Measurements from ENCODE around the gene RPS3. TPM values are rescaled to one million over a fixed set of nuclear protein-coding genes. Genes with fewer than 3 reads are reported as not detected.

The RPS3 gene
- total and polyA plus RNA-seq, 2 of the 13 experiments (the other 11 are each of a cell fraction or from before 2014, with no cell fraction given): 2,143 to 3,616 TPM

GRCh38 chr11:75429902-75430713 lies 30.8 kb downstream of the RPS3 start:
- H3K79me2 ChIP-seq (ENCODE audit: insufficient read depth, low read length): no peaks in the 10 kb centered on the region
- no TSS peak for BruUV-seq (replicated peaks)
- no peak overlapping the region for H3K9ac ChIP-seq (ENCODE audit: insufficient read depth, low read depth, low read length)
- ChIA-PET CTCF (ENCODE audit: low intra/inter-chr PET ratio, low total read pairs) (no interaction called here), POLR2A (interaction anchor here (1.4 kb wide), 1 partner anchor 8 kb away, joined by 4 read pairs; no protein-coding TSS in a partner anchor)
- DNase-seq (ENCODE audit: low spot score): no peak
- H3K4me1 ChIP-seq (ENCODE audit: insufficient read depth, low read length): peaks cover 37% of the 10 kb centered on the region
- in situ Hi-C loops (cut with HindIII; ENCODE audit: extremely low pct_ligation_motif_present, low pct_unique_long_range_greater_than_20kb) (no loop called here), intact Hi-C loops (cut with micrococcal nuclease; ENCODE audit: unreplicated experiment) (no loop called here)
- peaks cover 3 to 25% of the 10 kb centered on the region in 2 experiments; a peak in 4 of 5 replicates for H3K27me3 ChIP-seq (ENCODE audit: control insufficient read depth in 1 of 2, insufficient read depth in 2 of 2, low read length in 2 of 2)
- ATAC-seq: no peak
- no peak for FAIRE-seq
- H2AFZ ChIP-seq (ENCODE audit: low read length): no peak overlapping the region
- TF ChIP-seq ZFY (CRISPR knock-in tag; IDR thresholded peaks at IDR 0.05) (peak; percentile 26; the same call in 1 of the 2 replicates), BCLAF1 (IDR thresholded peaks at IDR 0.05) (no peak), ZNF235 (CRISPR knock-in tag; IDR thresholded peaks at IDR 0.05; ENCODE audit: borderline replicate concordance) (no peak), ZNF800 (CRISPR knock-in tag; IDR thresholded peaks at IDR 0.05) (0 out of 2 replicates have a peak, but pooled peaks have one; percentile 78), RARG (CRISPR knock-in tag; IDR thresholded peaks at IDR 0.05; ENCODE audit: low read depth) (no peak), ZNF687 (CRISPR knock-in tag; IDR thresholded peaks at IDR 0.05) (peak; percentile 59), MAX (IDR thresholded peaks at IDR 0.05) (peak; percentile 60; the same call in 1 of the 2 replicates)
- WGBS (ENCODE audit: low lambda C conversion rate): 91% methylated on average over 67 of the region's 134 CpGs
- H3K9me3 ChIP-seq (ENCODE audit: low read length): no peaks in the 10 kb centered on the region
- H3K27ac ChIP-seq (ENCODE audit: extremely low read length, insufficient read depth, low read length): no peak overlapping the region
- no peaks in the 10 kb centered on the region for H4K20me1 ChIP-seq (ENCODE audit: insufficient read depth, low read length)
- peaks cover 0 to 6% of the 10 kb centered on the region in 2 experiments; a peak in 1 of 5 replicates for H3K36me3 ChIP-seq (replicated peaks in 1 of 2; ENCODE audit: control insufficient read depth in 1 of 2, insufficient read depth in 2 of 2, low read length in 2 of 2)
- H3K4me2 ChIP-seq (ENCODE audit: low read depth, low read length): peak overlapping the region; percentile 19; the same call in 1 of the 2 replicates
- peak overlapping the region in 1 of 3 experiments; percentile 35; a peak in 1 of 6 replicates for H3K4me3 ChIP-seq (replicated peaks in 1 of 3; ENCODE audit: insufficient read depth in 1 of 3, low read depth in 2 of 3, low read length in 3 of 3)

All from HepG2 (cell line).